ENCODE data around the gene VAX1. TPM values are rescaled to one million over a fixed set of nuclear protein-coding genes. Genes with fewer than 3 reads are reported as not detected.
A peak's percentile ranks its signal among the peaks of the same experiment; 100 is the strongest.
"Not testable (repeated sequence)": the region's sequence is repeated elsewhere in the genome, so short reads cannot be mapped to it uniquely, and the experiment has no call there.

The VAX1 gene
- total RNA-seq (not detected), polyA plus RNA-seq (not detected)
- long read RNA-seq, donor 1, result 0 reads
- long read RNA-seq, donor 2, result 0 reads
- long read RNA-seq, donor 3, result 0 reads
- long read RNA-seq, donor 4, result 0 reads
- long read RNA-seq, donor 5, result 0 reads

- no peak for ATAC-seq (ENCODE audit: insufficient read depth, low FRiP score)
- Histone ChIP-seq H3K27ac (ENCODE audit: low read depth in 1 of 2, low read length in 1 of 2) (no peak within 1 kb of the TSS), H3K9ac (ENCODE audit: insufficient read depth in 1 of 2, low read length in 2 of 2) (no peak within 1 kb of the TSS), H3K4me1 (ENCODE audit: control insufficient read depth in 5 of 5, insufficient read depth in 5 of 5, low read length in 5 of 5) (peaks cover 0 to 23% (median 8%) of the 10 kb centered on the region in 5 donors), H3K9me3 (ENCODE audit: control insufficient read depth in 4 of 4, insufficient read depth in 3 of 4, low read length in 3 of 4) (peaks cover 0 to 17% (median 0%) of the 10 kb centered on the region in 4 donors), H3K4me3 (no peak within 1 kb of the TSS), H3K36me3 (ENCODE audit: control insufficient read depth in 4 of 4, insufficient read depth in 4 of 4, low read length in 4 of 4) (no peaks in the 10 kb centered on the region), H3K27me3 (ENCODE audit: control insufficient read depth in 3 of 3, insufficient read depth in 3 of 3, low read length in 2 of 3) (peaks cover 45 to 87% (median 75%) of the 10 kb centered on the region in 3 donors)
- 4 to 5% methylated on average over 56 to 64 of the region's 65 CpGs for WGBS, 2 donors
- TF ChIP-seq CTCF (IDR thresholded peaks at IDR 0.05; ENCODE audit: control extremely low read depth, extremely low read depth), result no peak
- DNase-seq, result peak in 2 of 3 donors; percentile 10 to 20
Measured at GRCh38 chr10:117137911-117138642, at the start of gene VAX1. VAX1 (minus strand) TSS chr10:117138270; CDS start chr10:117138056, 214 bp downstream.

GRCh38 chr10:117186832-117187615 lies 49.0 kb upstream of the VAX1 start:
- H3K9ac ChIP-seq (ENCODE audit: insufficient read depth in 1 of 2, low read length in 2 of 2), result no peak overlapping the region
- no peak for DNase-seq
- no peaks in the 10 kb centered on the region for H3K4me1 ChIP-seq (ENCODE audit: control insufficient read depth in 5 of 5, insufficient read depth in 5 of 5, low read length in 5 of 5)
- 62 to 63% methylated on average over 4 of the region's 4 CpGs for WGBS, 2 donors
- H3K9me3 ChIP-seq (ENCODE audit: control insufficient read depth in 4 of 4, insufficient read depth in 3 of 4, low read length in 3 of 4), result peaks cover 0 to 5% (median 0%) of the 10 kb centered on the region in 4 donors
- H3K4me3 ChIP-seq, result no peak overlapping the region
- TF ChIP-seq CTCF (IDR thresholded peaks at IDR 0.05; ENCODE audit: control extremely low read depth, extremely low read depth), result no peak
- no peak for ATAC-seq (ENCODE audit: insufficient read depth, low FRiP score)
- H3K27ac ChIP-seq (ENCODE audit: low read depth in 1 of 2, low read length in 1 of 2), result no peak overlapping the region
- no peaks in the 10 kb centered on the region for H3K36me3 ChIP-seq (ENCODE audit: control insufficient read depth in 4 of 4, insufficient read depth in 4 of 4, low read length in 4 of 4)
- H3K27me3 ChIP-seq (ENCODE audit: control insufficient read depth in 3 of 3, insufficient read depth in 3 of 3, low read length in 2 of 3), result no peaks in the 10 kb centered on the region

GRCh38 chr10:117185817-117186216 lies 47.7 kb upstream of the VAX1 start:
- WGBS, 2 donors, result 94 to 95% methylated on average over 4 of the region's 4 CpGs
- H3K4me1 ChIP-seq (ENCODE audit: control insufficient read depth in 5 of 5, insufficient read depth in 5 of 5, low read length in 5 of 5); ATAC-seq (ENCODE audit: insufficient read depth, low FRiP score): not testable (repeated sequence)

GRCh38 chr10:117184821-117185220 lies 46.8 kb upstream of the VAX1 start:
- no peaks in the 10 kb centered on the region for H3K4me1 ChIP-seq (ENCODE audit: control insufficient read depth in 5 of 5, insufficient read depth in 5 of 5, low read length in 5 of 5)
- WGBS, 2 donors, result 80 to 88% methylated on average over 3 of the region's 3 CpGs
- no peaks in the 10 kb centered on the region for H3K36me3 ChIP-seq (ENCODE audit: control insufficient read depth in 4 of 4, insufficient read depth in 4 of 4, low read length in 4 of 4)
- no peak overlapping the region for H3K27ac ChIP-seq (ENCODE audit: low read depth in 1 of 2, low read length in 1 of 2)
- no peak overlapping the region for H3K4me3 ChIP-seq
- H3K27me3 ChIP-seq (ENCODE audit: control insufficient read depth in 3 of 3, insufficient read depth in 3 of 3, low read length in 2 of 3), result peaks cover 0 to 10% (median 0%) of the 10 kb centered on the region in 3 donors
- ATAC-seq (ENCODE audit: insufficient read depth, low FRiP score) (no peak), DNase-seq (no peak)
- TF ChIP-seq CTCF (IDR thresholded peaks at IDR 0.05; ENCODE audit: control extremely low read depth, extremely low read depth), result no peak
- H3K9ac ChIP-seq (ENCODE audit: insufficient read depth in 1 of 2, low read length in 2 of 2), result no peak overlapping the region
- H3K9me3 ChIP-seq (ENCODE audit: control insufficient read depth in 4 of 4, insufficient read depth in 3 of 4, low read length in 3 of 4), result peaks cover 0 to 5% (median 0%) of the 10 kb centered on the region in 4 donors

More at GRCh38 chr10:117185817-117186216, 47.7 kb upstream of the VAX1 start:
- not testable (repeated sequence) for H3K9ac ChIP-seq (ENCODE audit: insufficient read depth in 1 of 2, low read length in 2 of 2); DNase-seq; H3K27me3 ChIP-seq (ENCODE audit: control insufficient read depth in 3 of 3, insufficient read depth in 3 of 3, low read length in 2 of 3); H3K4me3 ChIP-seq; H3K36me3 ChIP-seq (ENCODE audit: control insufficient read depth in 4 of 4, insufficient read depth in 4 of 4, low read length in 4 of 4); H3K27ac ChIP-seq (ENCODE audit: low read depth in 1 of 2, low read length in 1 of 2); H3K9me3 ChIP-seq (ENCODE audit: control insufficient read depth in 4 of 4, insufficient read depth in 3 of 4, low read length in 3 of 4)
